ENCODE data around the gene BCAR3.

The BCAR3 gene

GRCh38 chr1:93537396-93537795 lies 144.2 kb downstream of the BCAR3 start:
- no peak for TF ChIP-seq ZNF274 (IDR thresholded peaks at IDR 0.05; ENCODE audit: low read depth, low read length)
- H3K4me3 ChIP-seq (ENCODE audit: low read length) = no peak overlapping the region

DNA sequence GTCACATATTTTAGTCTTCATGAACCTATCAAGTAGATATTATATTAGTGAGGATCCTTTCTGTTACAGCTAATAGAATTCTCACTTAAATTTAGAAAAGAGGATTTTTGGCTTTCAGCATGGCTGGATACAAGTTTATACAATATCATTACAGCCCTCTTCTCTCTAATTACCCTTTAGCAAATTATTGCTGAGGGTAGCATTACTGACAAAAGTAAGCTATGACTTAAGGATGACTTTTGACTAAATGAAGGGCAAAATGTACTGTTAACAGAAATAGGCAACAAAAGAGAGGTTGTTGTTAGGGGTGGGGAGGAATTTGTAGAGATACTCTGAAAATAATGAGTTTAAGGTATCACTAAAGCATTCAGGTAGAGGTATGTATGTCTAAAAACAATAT lies 148.0 kb downstream of the BCAR3 start:
- no peak overlapping the region for H3K4me3 ChIP-seq (ENCODE audit: low read length)
- no peak for TF ChIP-seq ZNF274 (IDR thresholded peaks at IDR 0.05; ENCODE audit: low read depth, low read length)

DNA sequence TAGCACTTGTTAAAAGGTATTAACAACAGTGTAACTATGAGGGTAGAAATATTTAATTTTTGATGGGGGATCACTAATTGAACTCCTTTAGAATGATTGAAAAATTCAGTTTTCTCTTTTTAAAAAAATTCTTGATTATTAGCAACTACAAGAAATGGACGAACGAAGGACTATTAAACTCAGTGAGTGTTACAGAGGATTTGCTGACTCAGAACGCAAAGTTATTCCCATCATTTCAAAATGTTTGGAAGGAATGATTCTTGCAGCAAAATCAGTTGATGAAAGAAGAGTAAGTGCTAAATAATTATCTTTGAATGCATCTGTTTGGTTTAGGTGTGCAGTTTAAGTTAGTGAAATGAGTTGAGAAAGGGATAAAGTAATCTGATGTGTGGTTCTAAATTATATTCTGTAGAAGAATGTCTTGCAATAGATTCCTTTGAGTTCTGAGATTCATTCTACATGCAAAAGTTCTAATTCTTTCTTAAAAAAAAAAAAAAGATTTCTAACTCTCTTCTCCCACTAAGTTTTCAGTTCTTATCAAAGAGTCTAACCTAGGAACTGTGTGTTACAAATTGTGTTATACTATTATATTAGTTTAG lies 148.8 kb downstream of the BCAR3 start:
- no peak overlapping the region for H3K4me3 ChIP-seq (ENCODE audit: low read length)
- TF ChIP-seq ZNF274 (IDR thresholded peaks at IDR 0.05; ENCODE audit: low read depth, low read length) = no peak

- no peak for TF ChIP-seq ZNF274 (IDR thresholded peaks at IDR 0.05; ENCODE audit: low read depth, low read length)
- no peak overlapping the region for H3K4me3 ChIP-seq (ENCODE audit: low read length)
Observed at GRCh38 chr1:93531193-93531592, 150.4 kb downstream of the BCAR3 start.

GRCh38 chr1:93528412-93528811 lies 153.2 kb downstream of the BCAR3 start:
- TF ChIP-seq ZNF274 (IDR thresholded peaks at IDR 0.05; ENCODE audit: low read depth, low read length) = no peak
- no peak overlapping the region for H3K4me3 ChIP-seq (ENCODE audit: low read length)

GRCh38 chr1:93526431-93526830 lies 155.2 kb downstream of the BCAR3 start:
- no peak for TF ChIP-seq ZNF274 (IDR thresholded peaks at IDR 0.05; ENCODE audit: low read depth, low read length)
- no peak overlapping the region for H3K4me3 ChIP-seq (ENCODE audit: low read length)

GRCh38 chr1:93525431-93525830 lies 156.2 kb downstream of the BCAR3 start:
- H3K4me3 ChIP-seq (ENCODE audit: low read length) = no peak overlapping the region
- TF ChIP-seq ZNF274 (IDR thresholded peaks at IDR 0.05; ENCODE audit: low read depth, low read length) = no peak

- no peak overlapping the region for H3K4me3 ChIP-seq (ENCODE audit: low read length)
- no peak for TF ChIP-seq ZNF274 (IDR thresholded peaks at IDR 0.05; ENCODE audit: low read depth, low read length)
Observed at GRCh38 chr1:93522721-93523120, 158.9 kb downstream of the BCAR3 start.

- TF ChIP-seq ZNF274 (IDR thresholded peaks at IDR 0.05; ENCODE audit: low read depth, low read length) = no peak
- no peak overlapping the region for H3K4me3 ChIP-seq (ENCODE audit: low read length)
Observed at GRCh38 chr1:93521618-93522017, 160.0 kb downstream of the BCAR3 start.

GRCh38 chr1:93519199-93519829 lies 162.3 kb downstream of the BCAR3 start:
- TF ChIP-seq ZNF274 (IDR thresholded peaks at IDR 0.05; ENCODE audit: low read depth, low read length) = no peak
- H3K4me3 ChIP-seq (ENCODE audit: low read length) = no peak overlapping the region

- no peak for TF ChIP-seq ZNF274 (IDR thresholded peaks at IDR 0.05; ENCODE audit: low read depth, low read length)
- no peak overlapping the region for H3K4me3 ChIP-seq (ENCODE audit: low read length)
Observed at GRCh38 chr1:93518516-93518915, 163.1 kb downstream of the BCAR3 start.

DNA sequence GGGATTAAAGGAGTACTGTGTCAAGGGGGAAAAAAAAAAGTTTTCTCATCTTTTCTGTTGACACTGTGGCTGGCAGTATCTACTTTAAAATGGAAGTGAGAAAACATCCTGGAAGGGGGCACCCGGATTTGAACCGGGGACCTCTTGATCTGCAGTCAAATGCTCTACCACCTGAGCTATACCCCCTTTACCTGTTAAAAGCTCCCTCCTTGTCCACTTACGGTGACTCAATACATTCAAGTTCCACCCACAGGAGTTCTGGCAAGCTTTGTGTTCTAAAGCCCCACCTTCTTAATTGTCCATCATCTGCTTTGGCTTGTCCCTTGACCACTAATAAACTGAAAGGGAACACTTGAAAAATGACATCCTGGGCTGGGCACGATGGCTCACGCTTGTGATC lies 165.5 kb downstream of the BCAR3 start:
- no peak for TF ChIP-seq ZNF274 (IDR thresholded peaks at IDR 0.05; ENCODE audit: low read depth, low read length)
- H3K4me3 ChIP-seq (ENCODE audit: low read length) = no peak overlapping the region

Measured in GM08714 (cell line).